Keratinocyte (primary cell): ENCODE measurements around the gene SLC34A1. TPM values are rescaled to one million over a fixed set of nuclear protein-coding genes. Genes with fewer than 3 reads are reported as not detected.

Experiments used
- DNase-seq: peaks from one replicate; pipeline ENCODE4 v3.0.0-alpha.2; 2011; ENCODE audit warnings: low read depth, missing footprints, low spot score
- FAIRE-seq: peaks from 2 replicates; lab custom pipeline; 2011; peaks lifted over from hg19 to GRCh38; lab: Jason Lieb, UNC
- H2AFZ ChIP-seq: 2 replicates; pipeline ENCODE4 v1.6.0; 2012; ENCODE audit warnings: low read length, control low read depth, inconsistent platforms; ENCODE audit not compliant: control insufficient read depth
- H3K27ac ChIP-seq: 2 replicates; pipeline ENCODE4 v1.5.1; 2011; ENCODE audit warnings: low read length; ENCODE audit not compliant: control insufficient read depth, insufficient read depth
- H3K27me3 ChIP-seq: 3 replicates; pipeline ENCODE4 v1.6.0; 2011; ENCODE audit warnings: low read length; ENCODE audit not compliant: control insufficient read depth, insufficient read depth; ENCODE audit errors: extremely low read depth
- H3K36me3 ChIP-seq, 2 experiments: 2 replicates in 1 of 2; 3 replicates in 1 of 2; pipeline ENCODE4 v1.5.1; 2011; ENCODE audit warnings: low read length in 2 of 2, mild to moderate bottlenecking in 1 of 2; ENCODE audit not compliant: control insufficient read depth in 2 of 2, insufficient read depth in 2 of 2; ENCODE audit errors: extremely low read depth in 1 of 2
- H3K4me1 ChIP-seq: 3 replicates; pipeline ENCODE4 v1.5.1; 2011; ENCODE audit warnings: low read length; ENCODE audit not compliant: control insufficient read depth, insufficient read depth; ENCODE audit errors: extremely low read depth
- H3K4me2 ChIP-seq: 3 replicates; pipeline ENCODE4 v1.6.0; 2011; ENCODE audit warnings: low read depth, low read length; ENCODE audit not compliant: control insufficient read depth, insufficient read depth; ENCODE audit errors: extremely low read depth
- H3K4me3 ChIP-seq, 3 experiments: fragments of 200-600 bp in 1 of 3; sonication (generic) in 1 of 3; 2 replicates in 2 of 3; 3 replicates in 1 of 3; pipeline ENCODE4 v1.5.1; 2011 to 2016; ENCODE audit warnings: low read length in 3 of 3, mild to moderate bottlenecking in 3 of 3, control low read depth in 2 of 3, inconsistent platforms in 1 of 3, low read depth in 1 of 3, mixed read lengths in 1 of 3, mixed run types in 1 of 3, moderate library complexity in 1 of 3; ENCODE audit not compliant: control insufficient read depth in 2 of 3, insufficient read depth in 2 of 3; ENCODE audit errors: extremely low read depth in 1 of 3
- H3K79me2 ChIP-seq: 2 replicates; pipeline ENCODE4 v1.6.0; 2012; ENCODE audit warnings: low read length; ENCODE audit not compliant: control insufficient read depth, insufficient read depth
- H3K9ac ChIP-seq: 3 replicates; pipeline ENCODE4 v1.6.0; 2011; ENCODE audit warnings: low read length; ENCODE audit not compliant: control insufficient read depth, insufficient read depth; ENCODE audit errors: extremely low read depth
- H3K9me1 ChIP-seq: 3 replicates; pipeline ENCODE4 v1.6.0; 2011; ENCODE audit warnings: low read length; ENCODE audit not compliant: control insufficient read depth, insufficient read depth; ENCODE audit errors: extremely low read depth
- H3K9me3 ChIP-seq: 2 replicates; pipeline ENCODE4 v1.5.1; 2012; ENCODE audit warnings: low read depth, low read length; ENCODE audit not compliant: control insufficient read depth
- H4K20me1 ChIP-seq: 3 replicates; pipeline ENCODE4 v1.6.0; 2011; ENCODE audit warnings: low read length; ENCODE audit not compliant: control insufficient read depth, insufficient read depth; ENCODE audit errors: extremely low read depth
- CTCF ChIP-seq, 3 experiments: IDR thresholded peaks in 1 of 3; conservative IDR thresholded peaks in 1 of 3; optimal IDR thresholded peaks in 1 of 3; 2 replicates in 2 of 3; 3 replicates in 1 of 3; pipeline versions ENCODE3 to v1.5.1; 2011; ENCODE audit warnings: low read length in 3 of 3, mild to moderate bottlenecking in 3 of 3, moderate library complexity in 2 of 3, control low read depth in 1 of 3, inconsistent platforms in 1 of 3; ENCODE audit not compliant: insufficient read depth in 2 of 3; ENCODE audit errors: extremely low read depth in 1 of 3
- EZH2 ChIP-seq: IDR thresholded peaks from one replicate; pipeline ENCODE4 v1.6.1; 2012; ENCODE audit warnings: inconsistent platforms, mild to moderate bottlenecking, low read length, moderate library complexity
- dilution Hi-C: fragments of 300-500 bp; cut with MboI; formaldehyde crosslinking; loops from one replicate; pipeline ENCODE4 v1.7.0; 2020; ENCODE audit warnings: low sequenced_read_pairs; ENCODE audit not compliant: extremely low pct_ligation_motif_present
- polyA plus RNA-seq, 5 experiments: library from polyadenylated mRNA; depleted of rRNA in 3 of 5; stranded (reverse) in 3 of 5; stranded (forward) in 1 of 5; unstranded in 1 of 5; fragments of >200 nt; gene quantifications; 1 replicate in 1 of 5; 2 replicates in 3 of 5; 3 replicates in 1 of 5; pipeline versions ENCODE4 v1.2.1 to v1.2.3, GENCODE V29; 2011 to 2012; ENCODE audit warnings: missing spikeins in 2 of 5, low read depth in 1 of 5, low replicate concordance in 1 of 5

The SLC34A1 gene
- polyA plus RNA-seq, 1 donor (not counting 4 experiments of a cell fraction or from before 2014, with no cell fraction given): 0.07 TPM

GRCh38 chr5:177357459-177358351, 26.5 kb upstream of the SLC34A1 start, which contains the start of gene RGS14:
RGS14 (plus strand) TSS chr5:177357924; CDS start chr5:177358025, 101 bp downstream.
- Histone ChIP-seq H3K4me1 (peaks cover 29% of the 10 kb centered on the region), H3K79me2 (no peaks in the 10 kb centered on the region), H3K36me3 (no peaks in the 10 kb centered on the region), H4K20me1 (no peaks in the 10 kb centered on the region), H3K9me3 (no peaks in the 10 kb centered on the region), H3K27me3 (no peaks in the 10 kb centered on the region), H3K9me1 (no peaks in the 10 kb centered on the region), H3K4me2 (peak within 1 kb of the TSS; percentile 95), H3K27ac (peak within 1 kb of the TSS; percentile 47), H3K9ac (peak within 1 kb of the TSS; percentile 78), H3K4me3 (peak within 1 kb of the TSS; percentile 42 to 77 (median 74)), H2AFZ (peak within 1 kb of the TSS; percentile 90)
- TF ChIP-seq EZH2 (no peak), CTCF (optimal IDR thresholded peaks at IDR 0.05 in 1 of 3, IDR thresholded peaks at IDR 0.05 in 1 of 3, conservative IDR thresholded peaks at IDR 0.05 in 1 of 3; ENCODE audit: extremely low read depth in 1 of 3, insufficient read depth in 2 of 3, low read length in 3 of 3) (no peak)
- FAIRE-seq (peak; percentile 70), DNase-seq (no peak)
- dilution Hi-C loops: no loop called here

- Histone ChIP-seq H3K79me2 (no peaks in the 10 kb centered on the region), H3K9ac (peak overlapping the region; percentile 78), H3K36me3 (no peaks in the 10 kb centered on the region), H3K27ac (peak overlapping the region; percentile 47), H3K27me3 (no peaks in the 10 kb centered on the region), H2AFZ (peak overlapping the region; percentile 90), H3K4me3 (peak overlapping the region; percentile 42 to 77 (median 74)), H3K9me1 (no peaks in the 10 kb centered on the region), H4K20me1 (no peaks in the 10 kb centered on the region), H3K4me1 (peaks cover 33% of the 10 kb centered on the region), H3K9me3 (no peaks in the 10 kb centered on the region), H3K4me2 (peak overlapping the region; percentile 95)
- FAIRE-seq (no peak), DNase-seq (no peak)
- dilution Hi-C loops: no loop called here
- TF ChIP-seq CTCF (optimal IDR thresholded peaks at IDR 0.05 in 1 of 3, IDR thresholded peaks at IDR 0.05 in 1 of 3, conservative IDR thresholded peaks at IDR 0.05 in 1 of 3; ENCODE audit: extremely low read depth in 1 of 3, insufficient read depth in 2 of 3, low read length in 3 of 3): no peak
- TF ChIP-seq EZH2: no peak
Observed at GRCh38 chr5:177358370-177358819, 25.8 kb upstream of the SLC34A1 start.
